HUES48 (cell line): ENCODE data around the gene FBLN1.
A peak's percentile ranks its signal among the peaks of the same experiment; 100 is the strongest.

Source experiments
- H3K27ac ChIP-seq: one replicate; pipeline ENCODE4 v1.7.0; 2013; ENCODE audit warnings: low read depth, low read length, inconsistent platforms
- H3K27me3 ChIP-seq: 2 replicates; pipeline ENCODE4 v1.6.1; 2013; ENCODE audit warnings: mild to moderate bottlenecking, low read length; ENCODE audit not compliant: control insufficient read depth, insufficient read depth
- H3K36me3 ChIP-seq: 2 replicates; pipeline ENCODE4 v1.6.1; 2013; ENCODE audit warnings: low read length; ENCODE audit not compliant: control insufficient read depth, insufficient read depth
- H3K4me1 ChIP-seq: 2 replicates; pipeline ENCODE4 v1.6.1; 2013; ENCODE audit warnings: mild to moderate bottlenecking, low read length; ENCODE audit not compliant: control insufficient read depth, insufficient read depth
- H3K4me3 ChIP-seq: 2 replicates; pipeline ENCODE4 v1.5.1; 2013; ENCODE audit warnings: mild to moderate bottlenecking, low read depth, low read length
- H3K9ac ChIP-seq: 2 replicates; pipeline ENCODE4 v1.6.1; 2013; ENCODE audit warnings: mild to moderate bottlenecking, low read depth, low read length, moderate library complexity
- H3K9me3 ChIP-seq: 2 replicates; pipeline ENCODE4 v1.6.1; 2013; ENCODE audit warnings: low read length; ENCODE audit not compliant: control insufficient read depth, insufficient read depth

FBLN1 gene

GRCh38 chr22:45548991-45549761 lies 46.5 kb downstream of the FBLN1 start:
- H3K9ac ChIP-seq = no peak overlapping the region
- peaks cover 75% of the 10 kb centered on the region for H3K36me3 ChIP-seq
- no peaks in the 10 kb centered on the region for H3K27me3 ChIP-seq
- H3K9me3 ChIP-seq = no peaks in the 10 kb centered on the region
- no peak overlapping the region for H3K27ac ChIP-seq
- H3K4me3 ChIP-seq = no peak overlapping the region
- H3K4me1 ChIP-seq = no peaks in the 10 kb centered on the region

DNA sequence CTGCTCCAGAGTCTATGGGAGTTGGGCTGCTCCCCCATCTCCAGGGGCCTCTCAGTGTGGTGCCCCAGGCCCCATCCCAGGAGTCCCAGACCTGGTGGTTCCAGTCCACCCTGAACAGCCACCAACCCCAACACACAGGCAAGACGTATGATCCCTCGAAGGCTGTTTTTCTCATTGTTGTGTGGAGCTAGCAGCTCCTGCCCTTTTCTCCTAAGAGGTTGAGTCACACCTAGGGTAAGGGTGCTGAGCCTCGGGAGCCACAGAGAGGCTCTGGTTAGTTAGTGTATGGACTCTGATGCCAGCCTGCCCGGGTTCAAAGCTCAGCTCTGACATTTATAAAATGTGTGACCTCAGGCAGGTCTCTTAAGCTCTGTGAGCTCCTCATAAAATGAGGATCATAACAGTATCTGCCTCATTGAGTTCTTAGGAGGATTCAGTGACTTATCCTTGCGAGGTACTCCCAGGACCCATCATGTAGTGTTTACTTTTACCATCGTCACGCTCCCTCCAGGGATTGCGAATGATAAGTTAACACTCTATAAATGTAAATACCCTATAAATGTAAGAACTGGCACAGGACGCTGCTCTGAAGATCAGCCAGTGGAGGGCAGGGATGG lies 47.2 kb downstream of the FBLN1 start:
- H3K36me3 ChIP-seq = peaks cover 73% of the 10 kb centered on the region
- no peaks in the 10 kb centered on the region for H3K4me1 ChIP-seq
- no peak overlapping the region for H3K27ac ChIP-seq
- H3K4me3 ChIP-seq = no peak overlapping the region
- no peaks in the 10 kb centered on the region for H3K9me3 ChIP-seq
- H3K9ac ChIP-seq = no peak overlapping the region
- no peaks in the 10 kb centered on the region for H3K27me3 ChIP-seq

GRCh38 chr22:45550416-45550815 lies 47.7 kb downstream of the FBLN1 start:
- no peaks in the 10 kb centered on the region for H3K27me3 ChIP-seq
- peaks cover 68% of the 10 kb centered on the region for H3K36me3 ChIP-seq
- no peaks in the 10 kb centered on the region for H3K9me3 ChIP-seq
- H3K4me3 ChIP-seq = no peak overlapping the region
- no peak overlapping the region for H3K9ac ChIP-seq
- H3K4me1 ChIP-seq = no peaks in the 10 kb centered on the region
- no peak overlapping the region for H3K27ac ChIP-seq

DNA sequence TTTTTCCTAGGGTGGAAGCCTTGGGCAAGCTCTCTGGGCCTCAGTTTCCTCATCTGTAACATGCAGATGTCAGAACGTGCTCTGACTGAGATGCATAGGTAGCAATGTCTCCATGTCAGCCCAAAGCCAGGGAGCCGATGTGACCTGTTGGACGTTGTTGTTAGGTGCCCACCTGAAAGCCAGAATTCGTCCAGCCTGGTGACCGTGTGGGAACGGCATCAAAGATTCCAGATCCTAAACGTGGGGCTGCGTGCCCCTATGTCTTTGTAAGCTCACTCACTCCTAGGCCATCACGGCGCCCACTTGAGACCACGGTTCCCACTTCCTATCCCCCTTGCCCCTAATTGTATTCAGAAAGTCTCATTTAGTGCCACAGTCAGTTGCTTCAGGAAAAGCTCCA lies 48.2 kb downstream of the FBLN1 start:
- H3K27me3 ChIP-seq = no peaks in the 10 kb centered on the region
- H3K9me3 ChIP-seq = no peaks in the 10 kb centered on the region
- H3K9ac ChIP-seq = no peak overlapping the region
- no peak overlapping the region for H3K4me3 ChIP-seq
- peaks cover 65% of the 10 kb centered on the region for H3K36me3 ChIP-seq
- H3K27ac ChIP-seq = no peak overlapping the region
- H3K4me1 ChIP-seq = no peaks in the 10 kb centered on the region

DNA sequence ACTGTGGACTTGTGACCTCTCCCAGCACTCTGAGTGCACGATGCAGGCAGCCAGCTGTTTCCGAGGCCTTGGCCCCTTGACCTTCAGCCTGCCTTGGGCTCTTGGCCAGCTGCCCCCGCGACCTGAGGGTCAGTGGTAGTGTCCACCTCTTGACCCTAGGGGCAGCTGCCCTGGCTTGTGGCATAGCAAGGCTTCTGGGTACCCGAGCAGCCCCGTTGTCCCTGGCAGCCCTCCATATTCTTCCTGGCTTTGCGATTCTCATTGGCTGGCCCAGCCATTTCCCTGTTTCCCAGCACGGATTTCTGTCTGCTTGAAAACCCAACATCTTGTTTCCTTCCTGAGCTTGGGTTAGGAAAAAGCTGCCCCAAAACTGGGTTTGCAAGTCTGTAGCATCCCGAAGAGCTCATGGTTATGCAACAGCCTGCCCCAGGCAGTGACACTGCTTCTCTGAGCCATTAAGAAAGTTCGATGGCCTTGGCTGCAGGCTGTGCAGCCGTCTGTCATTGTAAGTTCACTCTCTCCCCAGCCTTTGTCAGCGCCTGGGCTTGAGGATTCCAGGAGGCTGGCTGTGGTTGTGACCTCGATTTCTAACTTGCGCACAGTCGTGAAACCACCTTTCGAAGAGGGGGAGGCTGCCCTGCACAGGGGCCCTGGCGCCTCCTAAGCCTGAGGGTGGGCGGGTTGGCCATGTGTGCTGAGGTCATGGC lies 48.8 kb downstream of the FBLN1 start:
- Histone ChIP-seq H3K27ac (no peak overlapping the region), H3K4me3 (no peak overlapping the region)

GRCh38 chr22:45552017-45552411 lies 49.3 kb downstream of the FBLN1 start:
- Histone ChIP-seq H3K36me3 (peaks cover 59% of the 10 kb centered on the region), H3K9ac (no peak overlapping the region), H3K27me3 (no peaks in the 10 kb centered on the region), H3K4me3 (no peak overlapping the region), H3K27ac (peak overlapping the region; percentile 5), H3K9me3 (no peaks in the 10 kb centered on the region), H3K4me1 (no peaks in the 10 kb centered on the region)

More for the DNA sequence above, 48.8 kb downstream of the FBLN1 start:
- Histone ChIP-seq H3K36me3 (peaks cover 62% of the 10 kb centered on the region), H3K4me1 (no peaks in the 10 kb centered on the region), H3K9me3 (no peaks in the 10 kb centered on the region), H3K27me3 (no peaks in the 10 kb centered on the region), H3K9ac (no peak overlapping the region)

DNA sequence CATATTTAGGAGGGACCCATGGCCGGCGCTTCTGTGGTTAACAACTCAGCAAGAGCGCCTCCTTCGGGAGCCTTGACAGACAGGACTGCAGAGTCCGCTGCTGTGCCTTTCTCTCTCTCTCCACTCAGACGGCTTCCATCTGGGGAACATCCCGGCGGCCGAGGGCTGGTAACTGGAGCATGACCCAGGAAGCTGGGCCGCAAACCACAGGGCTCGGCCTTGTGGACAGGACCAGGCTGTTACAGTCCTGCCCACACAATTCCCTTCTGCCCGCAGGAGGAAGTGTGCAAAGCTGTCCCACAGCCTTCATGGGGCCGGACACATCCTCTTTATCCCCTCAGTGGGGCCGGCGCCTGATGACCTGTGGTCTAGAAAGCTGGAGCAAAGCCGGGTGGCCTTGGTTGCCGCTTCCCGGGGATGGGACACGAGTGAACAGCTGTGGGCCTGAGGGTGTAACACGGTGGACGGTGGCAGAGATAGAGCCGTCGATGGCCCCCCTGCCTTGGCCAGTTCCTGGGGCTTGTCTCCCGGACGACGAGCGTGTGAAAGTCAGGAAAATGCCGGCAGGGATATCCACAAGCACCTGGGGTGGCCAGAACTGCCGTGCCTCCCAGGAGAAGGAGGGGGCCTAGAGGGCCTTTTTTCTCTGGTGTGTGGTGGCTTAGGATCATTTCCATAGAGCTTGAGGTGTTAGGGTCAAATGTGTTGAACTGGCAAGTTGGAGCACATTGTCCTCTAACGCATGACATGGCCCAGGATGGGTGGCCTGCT lies 50.1 kb downstream of the FBLN1 start:
- peaks cover 57% of the 10 kb centered on the region for H3K36me3 ChIP-seq
- no peaks in the 10 kb centered on the region for H3K9me3 ChIP-seq
- H3K4me3 ChIP-seq = no peak overlapping the region
- no peaks in the 10 kb centered on the region for H3K27me3 ChIP-seq
- H3K27ac ChIP-seq = peak overlapping the region; percentile 20
- no peaks in the 10 kb centered on the region for H3K4me1 ChIP-seq
- no peak overlapping the region for H3K9ac ChIP-seq

- H3K27ac ChIP-seq = peak overlapping the region; percentile 20
- H3K27me3 ChIP-seq = no peaks in the 10 kb centered on the region
- H3K4me3 ChIP-seq = no peak overlapping the region
- no peak overlapping the region for H3K9ac ChIP-seq
- H3K4me1 ChIP-seq = no peaks in the 10 kb centered on the region
- H3K9me3 ChIP-seq = no peaks in the 10 kb centered on the region
- H3K36me3 ChIP-seq = peaks cover 54% of the 10 kb centered on the region
Observed at GRCh38 chr22:45553351-45554039, 50.8 kb downstream of the FBLN1 start.

GRCh38 chr22:45554040-45554406 lies 51.3 kb downstream of the FBLN1 start:
- H3K36me3 ChIP-seq = peaks cover 53% of the 10 kb centered on the region
- no peaks in the 10 kb centered on the region for H3K27me3 ChIP-seq
- H3K4me1 ChIP-seq = no peaks in the 10 kb centered on the region
- no peak overlapping the region for H3K9ac ChIP-seq
- no peak overlapping the region for H3K27ac ChIP-seq
- no peak overlapping the region for H3K4me3 ChIP-seq
- H3K9me3 ChIP-seq = no peaks in the 10 kb centered on the region

GRCh38 chr22:45554861-45555260 lies 52.2 kb downstream of the FBLN1 start:
- H3K9me3 ChIP-seq = peaks cover 3% of the 10 kb centered on the region; the same call in 1 of the 2 replicates
- no peak overlapping the region for H3K4me3 ChIP-seq
- no peaks in the 10 kb centered on the region for H3K4me1 ChIP-seq
- no peak overlapping the region for H3K27ac ChIP-seq
- H3K9ac ChIP-seq = no peak overlapping the region
- peaks cover 47% of the 10 kb centered on the region for H3K36me3 ChIP-seq
- H3K27me3 ChIP-seq = no peaks in the 10 kb centered on the region
